K562 (cell line): Measurements from ENCODE around the gene UTRN. TPM values are rescaled to one million over a fixed set of nuclear protein-coding genes. Genes with fewer than 3 reads are reported as not detected.

Experiments
- ATAC-seq: fragments of 200-7000 bp; cut with Tn5 transposase; 3 replicates; pipeline ENCODE4 v1.9.1; 2020; ENCODE audit warnings: moderate library complexity
- BruUV-seq: library from RNA; stranded (reverse); fragments of 400-500 nt; replicated peaks from 2 replicates; lab custom pipeline; 2021; lab: Mats Ljungman, UMichigan
- CTCF ChIA-PET: fragments of 300-600 bp; formaldehyde crosslinking; extraction: SDS; loops from one replicate; lab custom pipeline; 2021; ENCODE audit warnings: low intra/inter-chr PET ratio; lab: Yijun Ruan, JAX
- POLR2A ChIA-PET: fragments of 300-600, 350-650 bp; sonication (Branson Sonifier 250); formaldehyde crosslinking; extraction: SDS; loops from one replicate; lab custom pipeline; 2021; ENCODE audit warnings: antibody characterized with exemption, inconsistent platforms; lab: Yijun Ruan, JAX
- DNase-seq, 4 experiments: peaks; one replicate each; pipeline versions ENCODE4 v3.0.0 to v3.0.0-alpha.2; 2011 to 2018; ENCODE audit warnings: low spot score in 3 of 4, mixed read lengths in 3 of 4; ENCODE audit errors: extremely low read depth in 1 of 4
- FAIRE-seq: peaks from 2 replicates; lab custom pipeline; 2011; peaks lifted over from hg19 to GRCh38; lab: Jason Lieb, UNC
- H2AFZ ChIP-seq: 2 replicates; pipeline ENCODE4 v1.6.0; 2011; ENCODE audit warnings: low read depth, low read length, control low read depth, inconsistent platforms
- H3K27ac ChIP-seq: fragments of 200-600 bp; 3 replicates; pipeline ENCODE4 v1.8.0; 2011; ENCODE audit warnings: low read depth, mild to moderate bottlenecking, control low read depth, inconsistent platforms, low read length, moderate library complexity, mixed read lengths; ENCODE audit errors: extremely low read depth
- H3K27me3 ChIP-seq, 2 experiments: fragments of 300-600 bp in 1 of 2; 2 replicates in 1 of 2; 3 replicates in 1 of 2; pipeline versions ENCODE4 v1.6.0 to v1.8.0; 2011; ENCODE audit warnings: inconsistent platforms in 2 of 2, low read length in 2 of 2, mild to moderate bottlenecking in 1 of 2, mixed read lengths in 1 of 2, moderate library complexity in 1 of 2; ENCODE audit not compliant: control insufficient read depth in 2 of 2, insufficient read depth in 2 of 2
- H3K36me3 ChIP-seq: fragments of 300-600 bp; 3 replicates; pipeline ENCODE4 v1.8.0; 2011; ENCODE audit warnings: mild to moderate bottlenecking, low read length, inconsistent platforms; ENCODE audit not compliant: control insufficient read depth, insufficient read depth
- H3K4me1 ChIP-seq, 2 experiments: fragments of 200-600 bp in 1 of 2; replicated peaks in 1 of 2; 2 replicates in 1 of 2; 3 replicates in 1 of 2; pipeline versions ENCODE4 v1.5.1 to v1.8.0; 2011; ENCODE audit warnings: inconsistent platforms in 2 of 2, low read length in 2 of 2, mild to moderate bottlenecking in 1 of 2, mixed read lengths in 1 of 2, moderate library complexity in 1 of 2; ENCODE audit not compliant: control insufficient read depth in 2 of 2, insufficient read depth in 2 of 2
- H3K4me2 ChIP-seq: 2 replicates; pipeline ENCODE4 v1.6.1; 2011; ENCODE audit warnings: low read length, control low read depth, inconsistent platforms, mixed read lengths; ENCODE audit not compliant: insufficient read depth
- H3K4me3 ChIP-seq: fragments of 200-600 bp; sonication (generic), shearing (Covaris generic); 2 replicates; pipeline ENCODE4 v1.5.1; 2016; ENCODE audit warnings: control low read depth, inconsistent platforms
- H3K79me2 ChIP-seq: fragments of 200-600 bp; 3 replicates; pipeline ENCODE4 v1.8.0; 2011; ENCODE audit warnings: low read length, inconsistent platforms; ENCODE audit not compliant: control insufficient read depth, insufficient read depth
- H3K9ac ChIP-seq, 2 experiments: 2 replicates each; pipeline versions ENCODE4 v1.6.0 to v1.6.1; 2011; ENCODE audit warnings: low read depth in 2 of 2, low read length in 2 of 2, control low read depth in 1 of 2, inconsistent platforms in 1 of 2, mild to moderate bottlenecking in 1 of 2, mixed read lengths in 1 of 2; ENCODE audit not compliant: insufficient read depth in 1 of 2
- H3K9me1 ChIP-seq: one replicate; pipeline ENCODE4 v1.6.0; 2011; ENCODE audit warnings: inconsistent platforms, mild to moderate bottlenecking, low read length, moderate library complexity; ENCODE audit not compliant: control insufficient read depth, insufficient read depth
- H3K9me3 ChIP-seq: replicated peaks from 2 replicates; pipeline ENCODE4 v1.5.1; 2011; ENCODE audit warnings: low read depth, low read length, inconsistent platforms; ENCODE audit not compliant: control insufficient read depth, insufficient read depth
- H4K20me1 ChIP-seq: replicated peaks from 2 replicates; pipeline ENCODE4 v1.6.1; 2011; ENCODE audit warnings: low read length, inconsistent platforms, mixed read lengths; ENCODE audit not compliant: control insufficient read depth, insufficient read depth
- DNMT1 ChIP-seq: fragments of 450-650 bp; IDR thresholded peaks from 2 replicates; pipeline ENCODE4 v1.6.1; 2016; ENCODE audit warnings: antibody characterized with exemption, mild to moderate bottlenecking
- HDGF ChIP-seq: fragments of 450-650 bp; IDR thresholded peaks from 2 replicates; pipeline ENCODE4 v1.6.1; 2016
- MGA ChIP-seq: fragments of 450-650 bp; IDR thresholded peaks from 2 replicates; pipeline ENCODE4 v1.6.1; 2016; ENCODE audit warnings: mild to moderate bottlenecking, moderate library complexity
- SPI1 ChIP-seq: IDR thresholded peaks from 2 replicates; pipeline ENCODE4 v1.6.1; 2011; ENCODE audit warnings: low read depth, low read length, control low read depth, borderline replicate concordance
- TSC22D4 ChIP-seq: fragments of 450-650 bp; IDR thresholded peaks from 2 replicates; pipeline ENCODE4 v1.6.1; 2016; ENCODE audit warnings: missing genetic modification characterization, missing biosample characterization, control low read depth
- ZBTB5 ChIP-seq: fragments of 450-650 bp; IDR thresholded peaks from 2 replicates; pipeline ENCODE4 v1.6.1; 2017; ENCODE audit warnings: antibody characterized with exemption
- ZNF239 ChIP-seq: fragments of 250-450 bp; sonication (Bioruptor Pico); IDR thresholded peaks from 2 replicates; pipeline ENCODE4 v1.4.0; 2020; ENCODE audit warnings: mild to moderate bottlenecking
- WGBS: fragments of 100-300 bp; shearing (Covaris generic); methylation state at CpG from one replicate; pipeline ENCODE4 v1.1.6; 2016; ENCODE audit warnings: low coverage, mixed read lengths; ENCODE audit not compliant: insufficient coverage; ENCODE audit errors: missing lambda C conversion rate; 5-methylcytosine and 5-hydroxymethylcytosine counted together
- in situ Hi-C: fragments of 300-500 bp; cut with MboI; formaldehyde crosslinking; loops from 4 replicates; pipeline ENCODE4 v1.15.0; 2018; ENCODE audit warnings: inconsistent platforms, mixed read lengths
- intact Hi-C: fragments of 100-400 bp; cut with micrococcal nuclease; formaldehyde crosslinking; loops from 2 replicates; pipeline ENCODE4 v1.14.2; 2022
- polyA plus RNA-seq, 8 experiments: library from polyadenylated mRNA; depleted of rRNA in 4 of 8; stranded (reverse) in 5 of 8; unstranded in 3 of 8; fragments of >200 nt; fragmentation: Nextera tagmentation in 2 of 8; fragmentation: Illumina TruSeq in 1 of 8; extraction: Ambion mirVana in 2 of 8; extraction: Trizol in 1 of 8; gene quantifications; 2 replicates each; pipeline versions ENCODE4 v1.2.1 to v1.2.3, GENCODE V29; 2011 to 2014; ENCODE audit warnings: inconsistent platforms in 1 of 8, missing spikeins in 1 of 8
- total RNA-seq, 7 experiments: library from RNA; depleted of rRNA in 6 of 7; stranded (reverse); fragments of >200 nt in 6 of 7; fragmentation: Illumina TruSeq in 2 of 7; extraction: Trizol in 2 of 7; gene quantifications; 2 replicates each; pipeline versions ENCODE4 v1.2.1 to v1.2.3, GENCODE V29; 2011 to 2021; ENCODE audit warnings: low replicate concordance in 1 of 7
- TF ChIP-seq, protein P1 (sequence below), 2 experiments: fragments of 250-450 bp in 1 of 2; fragments of 450-650 bp in 1 of 2; sonication (Bioruptor Pico) in 1 of 2; IDR thresholded peaks; 2 replicates each; pipeline versions ENCODE4 v1.6.1 to v1.8.0; 2016 to 2021; ENCODE audit warnings: mild to moderate bottlenecking in 2 of 2, moderate library complexity in 2 of 2, missing compliant biosample characterization in 1 of 2, missing genetic modification characterization in 1 of 2

The UTRN gene
- total and polyA plus RNA-seq, 9 of the 15 experiments (the other 6 are each of a cell fraction or from before 2014, with no cell fraction given): 0.94 to 22.4 (median 10.0) TPM

- H3K4me1 ChIP-seq: no peaks in the 10 kb centered on the region
- peak in 1 of 4 experiments; percentile 23 for DNase-seq
- H3K27ac ChIP-seq: no peak overlapping the region
- WGBS: 15% methylated on average over 6 of the region's 6 CpGs
- no peaks in the 10 kb centered on the region for H3K36me3 ChIP-seq
- CTCF ChIA-PET: no interaction called here
- H4K20me1 ChIP-seq: no peaks in the 10 kb centered on the region
- intact Hi-C loops: no loop called here
- no peaks in the 10 kb centered on the region for H3K79me2 ChIP-seq
- no peak overlapping the region for H3K4me2 ChIP-seq
- H3K9me1 ChIP-seq: no peaks in the 10 kb centered on the region
- H3K27me3 ChIP-seq: no peaks in the 10 kb centered on the region
- in situ Hi-C loops: no loop called here
- H2AFZ ChIP-seq: peak overlapping the region; percentile 26
- BruUV-seq: no TSS peak
- no peak; the same call in 2 of the 3 replicates for ATAC-seq
- FAIRE-seq: no peak
- H3K9me3 ChIP-seq: no peaks in the 10 kb centered on the region
- POLR2A ChIA-PET: interaction anchor here (0.6 to 0.8 kb wide), 2 partner anchors 19 to 45 kb away, joined by 3 read pairs; partner anchors contain the start of gene UTRN
- H3K4me3 ChIP-seq: no peak overlapping the region
- H3K9ac ChIP-seq: no peak overlapping the region
- TF ChIP-seq HDGF (no peak), MGA (no peak), SPI1 (no peak), ZBTB5 (no peak), TSC22D4 (tag) (no peak), DNMT1 (no peak), ZNF239 (no peak)
- TF ChIP-seq, protein P1, sequence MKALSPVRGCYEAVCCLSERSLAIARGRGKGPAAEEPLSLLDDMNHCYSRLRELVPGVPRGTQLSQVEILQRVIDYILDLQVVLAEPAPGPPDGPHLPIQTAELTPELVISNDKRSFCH (CRISPR knock-in tag; IDR thresholded peaks at IDR 0.05): no peak
- TF ChIP-seq, protein P1 (tag; IDR thresholded peaks at IDR 0.05): no peak
Measured at GRCh38 chr6:144266091-144266649, 19.0 kb upstream of the UTRN start.
